NCI-H1930 (cell line): Measurements from ENCODE around the gene GPR153.
"Not testable (repeated sequence)": the region's sequence is repeated elsewhere in the genome, so short reads cannot be mapped to it uniquely, and the experiment has no call there.

ENCODE experiments used
- DNase-seq, 2 experiments: peaks; one replicate each; lab custom pipeline; 2025; lab: John Stamatoyannopoulos, UW

Gene GPR153

DNA sequence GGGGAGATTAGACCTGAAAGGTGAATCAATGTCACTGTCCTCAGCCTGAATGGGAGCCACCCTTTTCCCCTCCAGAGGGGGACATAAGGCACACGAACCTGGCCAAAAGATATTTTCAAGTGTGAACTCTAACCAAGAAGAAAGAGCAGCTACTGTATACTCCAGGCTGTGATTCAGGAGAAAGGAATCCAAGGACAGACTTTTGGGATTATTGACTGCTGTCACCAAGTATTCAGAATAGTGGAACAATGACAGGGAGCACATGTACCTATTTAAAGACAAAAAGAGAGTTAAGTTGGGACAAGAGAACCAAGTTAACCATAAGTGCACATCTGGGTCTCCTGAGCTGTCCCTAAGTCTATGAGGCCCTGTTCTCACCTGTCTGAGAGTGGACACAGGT is 27.5 kb downstream of the GPR153 start:
- no peak for DNase-seq

DNA sequence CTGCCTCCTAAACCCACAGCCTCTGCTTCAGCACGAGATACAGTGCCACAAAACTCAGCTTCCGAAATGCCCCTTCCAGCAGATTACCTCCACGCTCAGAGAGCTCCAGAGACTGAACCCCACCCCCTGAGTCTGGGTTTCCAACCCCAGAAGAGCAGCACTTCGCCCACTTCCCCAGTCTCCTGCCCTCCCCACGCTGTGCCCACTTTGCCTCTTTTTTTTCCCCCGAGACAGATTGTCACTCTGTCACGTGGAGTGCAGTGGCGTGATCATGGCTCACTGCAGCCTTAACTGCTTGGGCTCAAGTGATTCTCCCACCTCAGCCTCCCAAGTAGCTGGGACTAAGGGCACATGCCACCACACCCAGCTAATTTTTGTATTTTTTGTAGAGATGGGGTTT is 35.2 kb downstream of the GPR153 start:
- no peak for DNase-seq

DNA sequence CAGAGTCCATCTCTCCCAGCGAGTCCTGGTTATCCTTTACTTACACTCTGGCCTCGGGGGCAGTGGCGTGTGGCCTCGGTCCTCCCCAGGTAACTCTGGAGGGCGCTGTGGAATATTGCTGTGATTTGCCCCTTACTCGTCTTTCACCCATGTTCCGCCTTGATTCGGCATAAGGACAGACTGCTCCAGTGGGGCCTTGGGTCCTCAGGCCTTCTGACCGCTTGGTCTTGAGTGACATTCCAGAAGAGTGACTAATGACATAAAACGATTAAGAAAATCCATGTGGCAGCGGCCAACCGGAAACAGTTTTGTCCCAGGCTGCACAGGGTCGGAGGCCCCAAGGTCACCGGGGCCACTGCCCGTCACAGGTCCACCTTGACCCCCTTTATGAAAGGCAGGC is 36.2 kb downstream of the GPR153 start:
- no peak for DNase-seq

DNA sequence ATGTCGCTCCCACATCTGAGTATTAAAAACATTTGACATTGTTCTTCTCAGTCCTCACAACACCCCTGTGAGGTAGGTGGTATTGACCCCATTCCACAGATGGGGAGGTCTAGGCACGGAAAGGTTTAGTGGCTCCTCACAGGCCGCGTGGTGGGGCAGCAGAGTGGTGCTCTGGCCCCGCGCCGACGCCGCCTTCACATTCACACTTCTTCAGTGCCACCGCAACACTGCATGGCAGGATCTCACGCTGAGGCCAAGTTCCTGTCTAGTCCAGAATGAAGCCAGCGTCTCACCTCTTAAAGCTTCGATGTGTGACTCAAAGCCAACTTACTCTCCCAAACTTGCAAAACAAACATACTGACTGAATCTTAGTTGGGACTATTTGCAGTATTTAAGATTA is 37.3 kb downstream of the GPR153 start:
- DNase-seq, result no peak

DNA sequence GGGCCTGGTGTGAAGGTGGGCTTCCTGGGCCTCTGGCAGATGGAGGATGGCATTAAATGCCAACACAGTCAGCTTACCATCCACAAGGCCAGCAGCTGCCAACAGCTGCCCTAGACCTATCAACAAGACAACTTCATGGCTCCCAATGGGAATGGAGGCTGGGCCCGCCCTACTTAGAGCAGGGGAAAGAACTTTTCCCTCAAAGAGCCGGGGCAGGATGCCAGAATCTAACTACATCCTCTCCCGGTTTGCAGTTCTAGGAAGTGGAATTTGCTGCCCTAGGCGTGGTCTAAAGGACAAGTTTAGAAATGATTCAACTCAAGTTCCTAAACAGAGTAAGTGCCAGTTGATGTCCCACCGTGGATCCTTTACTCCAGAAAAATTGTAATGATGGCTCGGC is 38.3 kb downstream of the GPR153 start:
- DNase-seq, result no peak

DNA sequence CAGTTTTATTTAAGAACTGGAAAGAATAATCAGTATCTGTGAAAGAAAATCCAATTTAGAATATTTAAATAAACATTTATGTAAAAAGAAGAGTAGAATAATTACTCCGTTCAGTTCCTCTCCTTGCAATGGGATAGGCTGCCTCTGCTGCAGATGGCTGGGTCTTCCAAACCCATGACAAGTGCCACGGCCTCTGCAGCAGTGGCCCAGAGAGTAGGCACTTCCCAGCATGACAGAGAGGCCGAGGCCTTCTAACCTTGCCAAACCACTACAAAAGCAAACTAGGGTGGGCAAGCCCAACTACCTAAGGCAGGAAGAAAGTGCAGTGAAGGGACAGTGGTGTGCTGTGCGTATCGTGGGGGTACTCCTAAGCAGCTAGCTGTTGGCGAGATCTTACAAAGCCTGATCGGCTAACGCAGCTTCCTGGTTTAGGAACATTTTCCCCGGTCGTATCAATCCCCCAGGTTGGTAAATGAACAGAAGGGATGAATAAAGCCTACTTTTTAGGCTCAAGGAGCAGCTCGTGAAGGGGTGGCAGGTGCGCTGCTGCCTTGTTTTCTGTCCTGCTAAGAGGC is 39.6 kb downstream of the GPR153 start:
- no peak for DNase-seq

DNA sequence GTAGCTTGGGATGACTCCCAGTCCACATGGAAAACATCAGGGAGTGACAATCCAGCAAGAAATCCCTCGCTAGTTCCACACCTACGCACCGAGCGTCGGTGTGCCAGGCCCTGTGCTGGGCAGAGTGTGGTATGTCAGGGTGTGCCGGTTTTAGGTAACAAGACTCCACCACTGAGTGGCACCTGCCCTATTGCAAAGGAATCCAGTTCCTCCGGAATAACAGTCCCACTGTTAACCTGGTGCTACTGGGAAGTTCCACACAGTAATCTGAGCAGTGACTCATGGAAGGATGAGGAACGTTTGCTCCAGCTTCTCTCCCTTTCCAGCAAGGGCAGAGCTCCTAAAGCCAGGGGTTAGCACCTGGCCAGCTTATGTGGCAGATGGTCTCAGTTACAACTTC is 40.7 kb downstream of the GPR153 start:
- no peak for DNase-seq

DNA sequence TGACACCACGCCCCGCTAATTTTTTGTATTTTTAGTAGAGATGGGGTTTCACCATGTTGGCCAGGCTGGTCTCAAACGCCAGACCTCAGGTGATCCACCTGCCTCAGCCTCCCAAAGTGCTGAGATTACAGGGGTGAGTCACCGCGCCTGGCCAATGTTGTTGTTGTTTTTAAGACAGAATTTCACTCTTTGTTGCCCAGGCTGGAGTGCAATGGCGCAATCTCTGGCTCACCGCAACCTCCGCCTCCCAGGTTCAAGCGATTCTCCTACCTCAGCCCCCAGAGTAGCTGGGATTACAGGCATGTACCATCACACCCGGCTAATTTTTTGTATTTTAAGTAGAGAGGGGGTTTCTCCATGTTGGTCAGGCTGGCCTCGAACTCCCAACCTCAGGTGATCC is 41.3 kb downstream of the GPR153 start:
- DNase-seq, result not testable (repeated sequence)

DNA sequence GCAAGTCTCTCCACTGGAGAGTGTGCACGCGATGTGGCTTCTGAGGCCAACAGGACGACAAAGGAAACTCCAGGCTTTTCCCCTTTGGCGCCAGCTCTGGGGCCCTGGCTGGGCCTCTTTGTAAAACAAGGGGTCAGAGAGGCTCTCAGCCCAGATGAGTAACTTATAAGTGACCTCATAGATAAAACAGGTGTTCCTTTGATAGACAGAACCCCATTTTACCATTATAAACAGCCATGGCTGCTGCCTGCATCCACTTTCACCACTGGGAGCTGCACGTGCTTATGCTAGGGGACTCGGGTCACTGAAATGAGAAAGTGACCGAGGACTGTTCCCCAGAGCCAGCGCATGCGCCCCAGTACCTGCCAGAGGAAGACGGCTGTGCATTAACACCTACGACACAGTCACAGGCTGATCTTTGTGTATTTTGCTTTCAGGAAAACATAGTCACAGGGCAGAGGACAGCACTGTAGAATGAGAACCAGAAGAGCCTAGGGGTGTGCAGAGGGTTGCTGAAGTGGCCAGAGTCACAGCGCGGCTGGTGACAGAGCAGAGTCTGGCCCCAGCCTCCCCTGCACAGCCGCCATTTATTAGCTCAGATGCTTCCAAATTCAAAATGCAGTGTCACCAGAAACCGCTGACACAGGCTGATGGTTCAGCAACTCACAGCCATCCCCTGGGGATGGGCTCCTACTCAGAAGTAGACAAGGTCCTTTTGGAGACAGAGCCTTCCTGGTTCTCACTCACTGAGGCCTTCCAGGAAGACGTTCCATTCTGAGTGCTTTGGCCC is 42.3 kb downstream of the GPR153 start:
- no peak for DNase-seq

DNA sequence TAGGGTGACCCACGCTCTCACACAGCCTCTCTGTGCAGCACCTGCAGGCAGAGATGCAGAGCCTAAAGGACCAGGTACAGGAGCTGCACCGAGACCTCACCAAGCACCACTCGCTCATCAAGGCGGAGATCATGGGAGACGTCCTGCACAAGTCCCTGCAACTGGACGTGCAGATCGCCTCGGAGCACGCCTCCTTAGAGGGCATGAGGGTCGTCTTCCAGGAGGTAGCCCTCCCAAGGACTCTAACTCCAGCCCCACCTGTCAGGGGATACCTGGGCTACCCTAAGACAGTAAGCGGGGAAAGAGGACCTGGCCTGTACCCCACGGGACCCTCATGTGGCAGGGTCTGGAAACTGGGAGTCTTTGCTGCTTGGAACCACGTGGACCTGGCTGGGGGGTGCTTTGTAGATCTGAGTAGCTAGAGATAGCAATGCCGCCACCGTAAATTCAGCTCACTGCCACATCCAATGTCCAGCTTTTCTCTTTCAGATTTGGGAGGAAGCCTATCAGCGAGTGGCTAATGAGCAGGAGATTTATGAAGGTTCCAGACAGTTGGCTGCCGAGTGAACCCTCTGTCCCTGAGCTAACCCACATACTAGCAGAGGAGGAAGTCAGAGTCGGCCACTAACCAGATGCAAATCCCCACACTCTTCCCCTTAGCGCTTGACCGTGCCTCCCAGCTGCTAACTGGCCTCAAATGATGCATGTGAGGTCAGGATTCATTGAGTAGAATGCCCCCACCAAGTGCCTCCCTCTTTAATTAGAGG is 48.5 kb downstream of the GPR153 start:
- no peak for DNase-seq

DNA sequence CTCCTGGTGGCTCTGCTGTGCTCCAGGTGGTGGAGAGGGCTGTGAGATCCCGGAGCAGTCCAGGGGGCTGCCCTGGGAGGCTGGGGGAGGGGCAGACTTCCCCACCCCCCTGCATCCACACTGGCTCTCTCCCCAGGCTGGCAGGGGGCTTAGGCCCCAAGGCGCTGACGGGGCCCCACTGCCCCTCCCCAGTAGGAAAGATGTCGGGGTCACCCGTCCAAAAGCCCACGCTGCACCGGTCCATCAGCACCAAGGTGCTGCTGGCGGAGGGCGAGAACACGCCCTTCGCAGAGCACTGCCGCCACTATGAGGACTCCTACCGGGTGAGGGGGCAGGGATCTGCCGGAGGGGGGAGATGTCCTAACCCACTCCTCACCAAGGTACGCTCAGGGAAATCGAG is 49.2 kb downstream of the GPR153 start:
- DNase-seq, result no peak

DNA sequence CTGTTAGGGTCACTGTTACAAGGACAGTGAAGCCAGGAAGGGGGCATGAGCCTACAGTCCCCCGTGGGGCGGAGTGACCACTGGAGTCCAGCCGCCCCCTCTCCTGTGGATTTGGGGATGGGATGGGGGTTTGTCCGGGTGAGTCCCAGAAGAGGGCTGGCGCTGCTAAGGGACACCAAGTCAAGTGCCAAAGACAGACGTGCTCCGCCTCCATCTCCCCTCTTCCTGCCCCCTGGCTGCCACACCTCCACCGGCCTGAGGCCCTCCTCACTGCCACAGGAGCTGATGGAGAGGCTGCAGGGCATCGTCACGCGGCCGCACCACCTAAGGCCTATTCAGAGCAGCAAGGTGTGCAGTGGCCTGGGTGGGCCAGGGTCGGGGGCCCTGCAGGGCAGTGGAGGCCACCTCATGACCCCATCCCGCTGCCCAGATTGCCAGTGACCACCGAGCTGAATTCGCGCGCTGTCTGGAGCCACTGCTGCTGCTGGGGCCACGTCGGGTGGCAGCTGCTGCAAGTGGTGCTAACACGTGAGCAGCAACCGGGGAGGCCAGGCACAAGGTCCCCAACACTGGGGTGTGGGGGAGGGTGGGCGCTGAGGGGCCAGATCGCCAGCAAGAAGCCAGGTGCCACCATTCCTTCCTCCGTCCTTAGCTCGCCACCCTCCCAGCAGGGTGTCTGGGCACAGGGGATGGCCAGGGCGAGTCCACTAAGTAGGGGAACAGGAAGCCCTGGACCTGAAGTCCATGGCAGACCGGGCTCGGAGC is 50.1 kb downstream of the GPR153 start:
- no peak for DNase-seq

DNA sequence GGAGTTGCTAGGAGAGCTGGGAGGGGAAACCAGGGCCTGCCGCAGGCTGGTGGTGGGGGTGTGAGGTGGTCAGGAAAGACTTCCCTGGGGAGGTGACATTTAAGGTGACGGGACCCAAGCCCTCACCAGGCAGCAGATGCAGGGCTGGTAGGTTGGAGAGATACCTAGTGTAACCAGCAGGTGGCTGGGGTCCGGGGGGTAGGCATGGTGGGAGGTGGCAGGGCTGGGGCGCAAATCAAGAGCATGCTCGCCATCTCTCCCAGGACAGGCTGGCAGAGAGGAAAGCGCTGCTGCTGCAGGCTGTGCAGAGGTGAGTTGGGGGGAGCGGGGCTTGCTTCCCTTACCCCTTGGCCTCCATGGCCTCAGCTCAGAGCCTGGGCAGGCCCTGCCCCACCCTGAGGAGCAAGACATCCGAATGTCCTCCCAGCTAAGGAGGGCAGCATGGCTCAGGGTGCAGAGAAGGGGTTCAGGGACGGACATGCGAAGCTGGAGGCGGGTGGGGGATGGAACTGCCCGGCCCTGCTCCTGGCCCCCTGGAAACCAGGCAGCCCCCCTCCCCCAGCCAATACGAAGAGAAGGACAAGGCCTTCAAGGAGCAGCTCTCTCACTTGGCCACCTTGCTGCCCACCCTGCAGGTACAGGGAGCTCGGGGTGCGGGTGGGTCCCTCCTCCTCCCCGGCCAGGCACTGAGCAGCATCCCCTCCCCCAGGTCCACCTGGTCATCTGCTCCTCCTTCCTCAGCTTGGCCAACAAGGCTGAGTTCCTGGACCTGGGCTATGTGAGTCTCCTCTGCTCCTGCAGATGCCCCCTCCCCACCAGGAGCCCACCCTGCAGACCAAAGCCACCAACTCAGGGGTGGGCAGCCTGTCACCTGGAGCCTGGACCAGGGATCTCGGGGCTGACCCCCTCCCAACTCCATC is 51.0 kb downstream of the GPR153 start:
- DNase-seq, result no peak

DNA sequence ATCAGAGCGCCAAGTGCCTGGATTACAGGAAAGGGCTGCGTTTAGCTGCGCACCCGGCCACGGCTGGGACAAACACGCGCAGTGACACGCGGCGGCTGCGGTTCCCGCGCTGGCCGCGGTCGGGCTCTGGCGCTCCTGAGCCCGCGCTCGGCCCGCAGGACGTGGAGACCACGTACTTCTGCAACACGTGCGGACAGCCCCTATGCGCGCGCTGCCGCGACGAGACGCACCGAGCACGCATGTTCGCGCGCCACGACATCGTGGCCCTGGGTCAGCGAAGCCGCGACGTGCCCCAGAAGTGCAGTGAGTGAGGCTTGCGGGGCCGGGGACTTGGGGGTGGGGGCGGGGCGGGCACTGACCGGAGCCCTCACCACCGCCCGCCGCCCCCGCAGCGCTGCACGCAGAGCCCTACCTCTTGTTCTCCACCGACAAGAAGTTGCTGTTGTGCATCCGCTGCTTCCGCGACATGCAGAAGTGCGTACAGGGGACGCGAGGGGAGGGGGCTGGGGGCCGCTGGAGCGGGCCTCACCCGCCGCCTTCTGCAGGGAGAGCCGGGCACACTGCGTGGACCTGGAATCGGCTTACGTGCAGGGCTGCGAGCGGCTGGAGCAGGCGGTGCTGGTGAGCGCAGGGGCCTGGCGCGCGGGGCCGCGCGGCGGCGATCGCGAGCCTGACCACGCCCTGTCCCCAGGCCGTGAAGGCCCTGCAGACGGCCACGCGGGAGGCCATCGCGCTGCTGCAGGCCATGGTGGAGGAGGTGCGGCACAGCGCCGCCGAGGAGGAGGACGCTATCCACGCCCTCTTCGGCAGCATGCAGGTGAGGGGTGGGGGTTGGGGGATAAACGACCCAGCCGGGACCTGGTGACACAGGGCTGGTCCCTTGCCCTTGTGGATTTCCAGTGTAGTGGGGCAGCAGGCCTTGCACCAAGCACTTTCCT is 51.9 kb downstream of the GPR153 start:
- peak; percentile 28 to 46 for DNase-seq

DNA sequence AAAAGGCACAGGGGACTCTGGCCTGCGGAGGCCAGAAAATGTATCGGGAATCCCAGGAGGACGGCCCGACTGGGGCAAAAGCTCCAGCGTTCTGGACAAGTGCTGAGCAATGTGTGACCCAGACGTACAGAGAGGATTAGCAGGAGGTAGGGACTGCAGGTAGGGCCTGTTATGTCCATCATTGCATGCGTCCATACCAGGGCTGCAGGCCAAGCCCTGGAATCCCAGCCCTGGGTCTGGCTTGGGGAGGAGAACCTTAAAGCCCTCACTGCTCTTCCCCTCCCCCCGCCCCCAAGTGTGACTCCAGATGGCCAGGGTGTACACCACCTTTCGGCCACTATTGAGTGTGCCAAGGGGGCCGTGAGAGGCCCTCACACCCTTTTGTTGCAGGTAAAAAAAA is 53.0 kb downstream of the GPR153 start:
- no peak for DNase-seq

DNA sequence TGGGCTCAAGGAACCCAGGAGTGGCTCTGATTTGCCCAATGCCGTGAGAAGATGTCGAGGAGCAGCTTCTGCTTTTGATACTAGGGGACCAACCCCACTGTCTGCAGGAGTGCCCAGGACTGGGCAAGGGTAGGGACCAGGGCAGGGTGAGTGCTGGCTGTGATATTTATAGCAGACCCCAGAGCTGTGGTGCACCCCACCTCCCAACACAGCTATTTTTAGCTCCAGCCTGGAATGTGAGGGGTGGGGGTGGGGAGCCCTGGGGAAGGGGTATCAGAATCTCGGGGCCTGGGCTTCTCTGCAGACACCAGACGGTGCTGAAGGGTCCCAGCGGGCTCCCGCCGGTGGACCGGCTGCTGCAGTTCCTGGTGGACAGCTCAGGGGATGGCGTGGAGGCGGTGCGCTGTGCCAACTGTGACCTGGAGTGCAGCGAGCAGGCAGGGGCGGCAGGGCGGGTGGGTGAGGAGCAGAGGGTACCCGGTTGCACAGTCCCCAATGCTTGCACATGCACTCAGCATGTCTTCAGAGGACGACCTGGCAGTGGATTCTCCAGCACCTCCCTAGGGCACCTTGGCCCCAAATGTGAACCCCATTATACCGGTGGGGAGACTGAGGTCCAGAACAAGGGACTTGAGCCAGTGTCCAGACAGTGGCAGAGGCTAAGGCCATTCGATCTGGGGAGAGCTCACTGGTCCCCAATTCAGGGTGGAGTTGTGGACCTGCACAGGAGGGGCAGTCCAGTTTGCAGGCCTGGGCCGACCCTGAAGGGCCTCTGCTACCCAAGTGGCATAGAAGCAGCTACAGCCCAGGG is 53.6 kb downstream of the GPR153 start:
- no peak for DNase-seq

DNA sequence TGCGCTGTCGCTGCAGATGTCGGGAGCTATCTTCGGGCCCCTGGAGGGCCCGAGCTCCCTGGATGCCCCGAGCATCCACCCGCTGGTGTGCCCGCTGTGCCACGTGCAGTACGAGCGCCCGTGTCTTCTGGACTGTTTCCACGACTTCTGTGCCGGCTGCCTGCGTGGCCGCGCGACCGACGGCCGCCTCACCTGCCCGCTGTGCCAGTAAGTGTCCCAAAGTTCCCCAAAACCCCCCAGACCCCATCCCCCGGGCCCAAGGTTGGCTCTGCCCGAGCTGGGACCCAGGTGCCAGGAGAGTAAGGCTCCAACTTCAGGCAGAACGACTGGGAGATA is 54.4 kb downstream of the GPR153 start:
- DNase-seq, result no peak

DNA sequence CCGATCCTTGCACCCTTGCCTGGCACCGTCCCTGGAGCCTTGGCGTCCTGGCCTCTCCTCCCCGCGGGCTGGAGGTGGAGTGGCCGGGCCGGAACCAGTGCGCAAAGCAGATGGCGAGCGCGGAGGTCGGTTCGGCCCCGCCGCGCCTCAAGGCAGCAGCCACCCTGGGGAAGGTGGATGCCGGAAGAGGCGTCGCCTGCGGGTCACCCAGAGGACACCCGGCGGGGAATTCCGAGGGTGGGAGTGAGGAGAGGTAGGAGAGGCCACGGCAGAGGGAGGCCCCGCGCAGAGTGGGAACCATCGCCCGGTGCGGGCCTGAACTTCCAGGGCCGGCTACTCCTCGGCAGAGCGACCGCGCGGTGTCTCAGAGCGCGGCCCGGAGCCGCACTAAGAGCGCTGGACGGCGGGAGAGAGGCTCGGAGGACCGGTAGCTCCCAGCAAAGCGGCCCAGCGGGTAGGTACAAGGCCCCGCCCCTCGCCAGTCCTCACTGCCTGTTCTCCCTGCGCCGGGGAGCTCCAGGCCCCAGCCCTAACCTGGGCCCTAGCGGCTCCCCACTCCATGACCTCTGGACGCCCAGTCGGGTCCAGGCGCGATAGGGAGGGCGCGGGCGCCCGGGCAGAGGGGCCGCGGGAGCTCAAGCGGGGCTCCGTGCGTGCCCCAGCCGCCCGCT is 54.9 kb downstream of the GPR153 start, which contains the start of gene RNF207:
TSS of gene RNF207 (plus strand) at position 271 of the 671 bp plus-strand sequence. CDS start 417 bp downstream, outside the sequence.
- no peak for DNase-seq

DNA sequence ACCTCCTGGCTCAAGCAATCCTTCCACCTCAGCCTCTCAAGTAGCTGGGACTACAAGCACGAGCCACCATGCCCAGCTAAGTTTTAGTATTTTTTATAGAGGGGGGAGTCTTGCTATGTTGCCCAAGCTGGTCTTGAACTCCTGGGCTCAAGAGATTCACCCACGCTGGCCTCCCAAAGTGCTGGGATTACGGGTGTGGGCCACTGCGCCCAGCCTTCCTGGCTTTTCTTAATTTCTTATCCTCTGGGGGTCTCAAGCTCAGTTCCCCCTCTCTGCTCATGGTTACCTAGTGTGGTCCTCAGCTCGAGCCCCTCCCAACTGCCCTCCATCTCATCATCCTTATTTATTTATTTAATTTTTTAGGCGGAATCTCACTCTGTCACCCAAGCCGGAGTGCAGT is 58.6 kb downstream of the GPR153 start:
- DNase-seq, result no peak
